Fibroblast of the aortic adventitia (primary cell): Measurements from ENCODE around the gene MYPOP. TPM values are rescaled to one million over a fixed set of nuclear protein-coding genes. Genes with fewer than 3 reads are reported as not detected.
A peak's percentile ranks its signal among the peaks of the same experiment; 100 is the strongest.

Experiments used
- DNase-seq: peaks from one replicate; pipeline ENCODE4 v3.0.0-alpha.2; 2010; ENCODE audit warnings: low read depth
- H3K4me3 ChIP-seq: 2 replicates; pipeline ENCODE4 v1.5.1; 2011; ENCODE audit warnings: low read depth, mild to moderate bottlenecking, control low read depth, low read length, moderate library complexity
- CTCF ChIP-seq: IDR thresholded peaks from 2 replicates; pipeline ENCODE4 v1.5.1; 2011; ENCODE audit warnings: mild to moderate bottlenecking, low read length, control low read depth, inconsistent platforms; ENCODE audit not compliant: insufficient read depth
- total RNA-seq: library from RNA; depleted of rRNA; stranded (reverse); fragments of >200 nt; gene quantifications from 2 replicates; pipeline ENCODE4 v1.2.3, GENCODE V29; 2012; ENCODE audit warnings: low replicate concordance

Gene MYPOP
- total RNA-seq, 1 donor, result 2.4 TPM

- no peak for DNase-seq
- no peak overlapping the region for H3K4me3 ChIP-seq
- peak; percentile 25 for TF ChIP-seq CTCF
Measured at GRCh38 chr19:45922281-45922680, 19.9 kb upstream of the MYPOP start.

- no peak for TF ChIP-seq CTCF
Measured at GRCh38 chr19:45920458-45920857, 18.0 kb upstream of the MYPOP start.

GRCh38 chr19:45919678-45920077, 17.3 kb upstream of the MYPOP start:
- no peak for TF ChIP-seq CTCF
- H3K4me3 ChIP-seq, result no peak overlapping the region
- DNase-seq, result no peak

More at GRCh38 chr19:45920458-45920857, 18.0 kb upstream of the MYPOP start:
- no peak for DNase-seq
- H3K4me3 ChIP-seq, result no peak overlapping the region

GRCh38 chr19:45918721-45919120, 16.3 kb upstream of the MYPOP start:
- DNase-seq, result no peak
- TF ChIP-seq CTCF, result no peak
- H3K4me3 ChIP-seq, result no peak overlapping the region

GRCh38 chr19:45917421-45918091, 15.1 kb upstream of the MYPOP start:
- no peak for DNase-seq
- no peak for TF ChIP-seq CTCF

GRCh38 chr19:45913874-45914830, 11.7 kb upstream of the MYPOP start, which contains the start of gene NANOS2:
Gene NANOS2 (minus strand): TSS chr19:45914778. CDS start chr19:45914693, 85 bp downstream.
- no peak within 1 kb of the TSS for H3K4me3 ChIP-seq
- DNase-seq, result peak; percentile 37
- peak; percentile 36 for TF ChIP-seq CTCF

More at GRCh38 chr19:45917421-45918091, 15.1 kb upstream of the MYPOP start:
- H3K4me3 ChIP-seq, result no peak overlapping the region
